Activated CD8-positive, alpha-beta memory T cell treated with anti-CD3 and anti-CD28 coated beads, Interleukin-2, amount 10 ng/mL, durations not matched to agents 7 days and 5 days (primary cell): ENCODE results near the gene LDHAL6A. TPM values are rescaled to one million over a fixed set of nuclear protein-coding genes. Genes with fewer than 3 reads are reported as not detected.
"Not testable (repeated sequence)": the region's sequence is repeated elsewhere in the genome, so short reads cannot be mapped to it uniquely, and the experiment has no call there.

Source experiments
- ATAC-seq: fragments of 150-1000 bp; cut with Tn5 transposase; one replicate; pipeline ENCODE4 v1.10.0; 2021; ENCODE audit warnings: moderate library complexity
- CTCF ChIA-PET: fragments of 350-600 bp; sonication (Branson Sonifier 250); formaldehyde crosslinking; loops from one replicate; lab custom pipeline; 2021; ENCODE audit warnings: antibody characterized with exemption; lab: Charles Lee
- DNase-seq: peaks from one replicate; pipeline ENCODE4 v3.0.0-alpha.2; 2020
- H3K27ac Mint-ChIP-seq: one replicate; pipeline ENCODE4 v1.8.0; 2021; ENCODE audit warnings: mild to moderate bottlenecking, mixed read lengths
- H3K27me3 Mint-ChIP-seq: one replicate; pipeline ENCODE4 v1.8.0; 2021; ENCODE audit warnings: mixed read lengths
- H3K36me3 Mint-ChIP-seq: one replicate; pipeline ENCODE4 v1.8.0; 2021; ENCODE audit warnings: mild to moderate bottlenecking, mixed read lengths
- H3K4me1 Mint-ChIP-seq: one replicate; pipeline ENCODE4 v1.8.0; 2021; ENCODE audit warnings: mixed read lengths
- H3K4me3 Mint-ChIP-seq: one replicate; pipeline ENCODE4 v1.8.0; 2021; ENCODE audit warnings: mild to moderate bottlenecking, moderate library complexity, mixed read lengths
- H3K9me3 Mint-ChIP-seq: one replicate; pipeline ENCODE4 v1.8.0; 2022; ENCODE audit warnings: low read depth, mixed read lengths
- total RNA-seq, 2 experiments: library from RNA; stranded (reverse); gene quantifications; one replicate each; pipeline ENCODE4 v1.2.3, GENCODE V29; 2021

Gene LDHAL6A
- total RNA-seq: not detected

DNA sequence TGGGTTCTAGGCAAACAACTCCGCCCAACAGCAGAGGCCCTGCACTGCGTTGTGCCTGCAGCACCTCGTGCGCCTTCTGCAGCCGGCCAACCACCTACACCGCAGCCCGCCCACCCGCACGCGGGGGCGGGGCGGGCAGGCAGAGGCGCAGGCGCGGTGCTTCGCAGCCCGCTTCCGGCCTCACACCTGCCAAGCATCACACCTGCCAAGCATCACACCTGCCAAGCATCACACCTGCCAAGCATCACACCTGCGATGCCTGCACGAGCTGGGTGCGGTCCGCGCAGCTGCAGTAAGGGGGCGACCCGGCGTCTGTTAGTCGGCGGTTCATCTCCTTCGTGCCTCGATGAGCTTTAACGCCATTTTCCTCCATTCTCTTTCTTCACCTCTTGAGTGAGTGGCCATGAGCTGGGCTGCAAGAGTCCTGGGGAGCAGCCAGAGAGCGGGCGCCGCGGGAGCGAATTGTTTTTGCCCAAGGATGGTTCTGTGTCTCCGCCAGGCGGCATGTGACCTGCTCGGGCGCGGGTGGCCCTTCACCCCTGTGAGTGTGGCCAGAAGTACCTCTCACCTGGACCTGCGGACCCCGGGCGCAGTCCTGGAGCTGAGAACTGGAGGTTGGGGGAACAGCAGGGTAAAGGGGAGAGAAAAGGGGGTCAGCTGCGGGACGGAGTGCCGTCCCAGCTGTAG, at the start of gene LDHAL6A:
Gene LDHAL6A (plus strand): TSS at position 171 of the 687 bp plus-strand sequence. CDS start 825 bp downstream, outside the sequence.
- ATAC-seq: peak; percentile 42
- Mint-ChIP-seq H3K36me3 (no peaks in the 10 kb centered on the region), H3K27ac (no peak within 1 kb of the TSS), H3K27me3 (peaks cover under 1% of the 10 kb centered on the region), H3K9me3 (no peaks in the 10 kb centered on the region), H3K4me1 (peaks cover 6% of the 10 kb centered on the region), H3K4me3 (no peak within 1 kb of the TSS)
- CTCF ChIA-PET: interaction anchor here (1.1 kb wide), 1 partner anchor 12 kb away, joined by 5 read pairs; no protein-coding TSS in a partner anchor
- no peak for DNase-seq

DNA sequence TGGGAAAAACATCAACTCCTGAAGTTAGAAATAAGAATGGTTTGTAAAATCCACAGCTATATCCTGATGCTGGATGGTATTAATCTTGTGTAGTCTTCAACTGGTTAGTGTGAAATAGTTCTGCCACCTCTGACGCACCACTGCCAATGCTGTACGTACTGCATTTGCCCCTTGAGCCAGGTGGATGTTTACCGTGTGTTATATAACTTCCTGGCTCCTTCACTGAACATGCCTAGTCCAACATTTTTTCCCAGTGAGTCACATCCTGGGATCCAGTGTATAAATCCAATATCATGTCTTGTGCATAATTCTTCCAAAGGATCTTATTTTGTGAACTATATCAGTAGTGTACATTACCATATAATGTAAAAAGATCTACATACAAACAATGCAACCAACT, 48.3 kb upstream of the LDHAL6A start:
- Mint-ChIP-seq H3K4me1 (peaks cover 27% of the 10 kb centered on the region), H3K36me3 (peaks cover 42% of the 10 kb centered on the region)
- H3K27ac Mint-ChIP-seq, H3K27me3 Mint-ChIP-seq, H3K9me3 Mint-ChIP-seq, H3K4me3 Mint-ChIP-seq, DNase-seq, ATAC-seq: not testable (repeated sequence)
- CTCF ChIA-PET: interaction anchor here (1.5 kb wide), 1 partner anchor 163 kb away, joined by 4 read pairs; no protein-coding TSS in a partner anchor

DNA sequence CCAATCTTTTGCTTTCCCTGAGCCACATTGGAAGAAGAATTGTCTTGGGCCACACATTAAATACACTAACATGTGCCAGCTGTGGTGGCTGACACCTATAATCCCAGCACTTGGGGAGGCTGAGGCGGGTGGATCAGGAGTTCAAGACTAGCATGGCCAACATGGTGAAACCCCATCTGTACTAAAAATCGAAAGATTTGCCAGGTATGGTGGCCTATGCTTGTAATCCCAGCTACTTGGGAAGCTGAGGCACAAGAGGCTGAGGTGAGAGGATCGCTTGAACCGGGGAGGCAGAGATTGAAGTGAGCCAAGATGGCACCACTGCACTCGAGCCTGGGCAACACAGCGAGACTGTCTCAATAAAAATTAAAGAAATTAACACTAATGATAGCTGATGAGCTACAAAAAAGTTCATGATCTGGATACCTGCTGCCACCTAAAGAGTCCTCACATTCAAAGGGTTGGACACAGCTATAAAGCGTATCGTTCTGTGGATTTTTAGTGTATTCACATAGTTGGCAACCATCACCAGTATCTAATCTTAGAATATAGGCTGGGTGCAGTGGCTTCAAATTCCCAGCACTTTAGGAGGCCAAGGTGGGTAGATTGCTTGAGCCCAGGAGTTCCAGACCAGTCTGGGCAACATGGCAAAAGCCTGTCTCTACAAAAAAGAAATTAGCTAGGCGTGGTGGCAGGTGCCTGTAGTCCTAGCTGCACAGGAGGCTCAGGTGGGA, 46.9 kb upstream of the LDHAL6A start:
- ATAC-seq (peak; percentile 21), DNase-seq (no peak)
- Mint-ChIP-seq H3K36me3 (peaks cover 31% of the 10 kb centered on the region), H3K27ac (no peak overlapping the region), H3K4me3 (no peak overlapping the region), H3K9me3 (no peaks in the 10 kb centered on the region), H3K27me3 (no peaks in the 10 kb centered on the region), H3K4me1 (peaks cover 18% of the 10 kb centered on the region)
- CTCF ChIA-PET: interaction anchor here (1.4 kb wide), 1 partner anchor 165 kb away, joined by 4 read pairs; no protein-coding TSS in a partner anchor

DNA sequence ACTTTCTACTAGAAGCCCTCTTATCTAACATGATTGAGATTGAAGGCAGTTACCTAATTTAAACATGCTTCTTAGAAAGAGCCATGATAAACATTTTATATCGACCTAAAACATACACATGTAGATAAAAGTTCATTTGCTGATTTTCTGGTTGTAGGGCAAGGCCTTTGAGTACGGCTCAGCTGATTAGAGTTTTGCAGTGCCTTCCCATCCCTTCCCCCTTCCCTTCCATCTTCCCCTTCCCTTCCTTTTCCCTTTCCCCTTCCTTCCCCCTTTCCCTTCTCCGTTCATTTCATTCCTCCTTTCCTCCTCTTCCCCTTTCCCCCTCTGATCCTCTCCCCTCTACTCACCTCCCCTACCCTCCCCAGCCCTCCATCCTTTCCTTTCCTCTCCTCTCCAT, 39.2 kb upstream of the LDHAL6A start:
- ATAC-seq (no peak), DNase-seq (no peak)
- Mint-ChIP-seq H3K36me3 (no peaks in the 10 kb centered on the region), H3K27ac (no peak overlapping the region), H3K4me1 (peaks cover 7% of the 10 kb centered on the region), H3K4me3 (no peak overlapping the region), H3K27me3 (no peaks in the 10 kb centered on the region), H3K9me3 (no peaks in the 10 kb centered on the region)
- CTCF ChIA-PET: no interaction called here

DNA sequence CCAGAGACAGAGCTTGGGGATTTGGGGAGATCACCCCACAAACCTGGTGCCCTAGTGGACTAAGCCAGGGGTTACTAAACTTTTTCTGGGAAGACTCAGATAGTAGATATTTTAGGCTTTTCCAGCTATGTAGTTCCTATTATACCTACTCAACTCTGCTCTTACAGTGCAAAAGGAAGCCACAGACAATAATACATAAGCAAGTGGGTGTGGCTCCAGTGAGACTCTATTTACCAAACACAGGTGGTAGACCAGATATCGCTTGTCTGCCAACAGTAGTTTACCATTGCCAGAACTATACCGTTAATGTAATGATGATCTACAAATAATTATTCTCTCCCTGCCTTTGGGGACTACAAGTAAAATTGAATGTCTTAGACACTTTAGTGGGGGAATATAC, 36.6 kb upstream of the LDHAL6A start:
- Mint-ChIP-seq H3K4me3 (no peak overlapping the region), H3K27ac (no peak overlapping the region), H3K27me3 (peaks cover 3% of the 10 kb centered on the region), H3K4me1 (peaks cover 3% of the 10 kb centered on the region), H3K36me3 (no peaks in the 10 kb centered on the region), H3K9me3 (no peaks in the 10 kb centered on the region)
- ATAC-seq (no peak), DNase-seq (no peak)
- CTCF ChIA-PET: no interaction called here

DNA sequence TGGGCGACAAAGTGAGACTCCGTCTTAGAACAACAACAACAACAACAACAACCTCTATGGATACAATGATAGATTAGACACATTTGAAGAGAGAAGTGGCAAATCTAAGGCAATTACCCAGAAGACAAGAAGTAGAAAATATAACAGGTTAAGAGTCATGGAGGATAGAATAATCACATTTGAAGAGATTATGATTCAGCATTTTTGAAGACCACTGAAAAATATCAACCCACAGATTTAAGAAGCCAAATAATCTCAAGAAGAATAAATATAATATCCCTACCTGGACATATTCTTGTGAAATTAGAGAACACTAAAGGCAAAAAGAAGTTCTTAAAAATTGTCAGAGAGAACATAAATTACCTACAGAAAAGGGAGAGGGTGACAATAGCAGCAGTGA, 35.6 kb upstream of the LDHAL6A start:
- H3K9me3 Mint-ChIP-seq: no peaks in the 10 kb centered on the region
- peaks cover 3% of the 10 kb centered on the region for H3K4me1 Mint-ChIP-seq
- H3K4me3 Mint-ChIP-seq: no peak overlapping the region
- H3K27ac Mint-ChIP-seq: no peak overlapping the region
- ATAC-seq (no peak), DNase-seq (no peak)
- peaks cover 5% of the 10 kb centered on the region for H3K27me3 Mint-ChIP-seq
- CTCF ChIA-PET: no interaction called here
- H3K36me3 Mint-ChIP-seq: no peaks in the 10 kb centered on the region

DNA sequence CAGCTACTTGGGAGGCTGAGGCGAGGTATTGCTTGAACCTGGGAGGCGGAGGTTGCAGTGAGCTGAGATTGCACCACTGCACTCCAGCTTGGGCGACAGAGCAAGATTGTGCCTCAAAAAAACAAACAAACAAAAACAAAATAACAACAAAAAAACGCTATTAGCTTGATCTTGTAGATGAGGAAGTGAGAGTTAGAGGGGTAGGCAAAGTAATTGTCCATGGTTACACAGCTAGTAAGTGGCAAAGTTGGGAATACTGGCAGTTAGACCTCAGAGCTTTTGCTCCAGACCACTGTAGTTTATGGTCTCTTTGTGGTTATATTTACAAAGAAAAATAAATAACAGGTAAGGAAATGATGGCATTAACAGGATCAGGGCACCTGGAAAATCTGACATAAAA, 28.4 kb upstream of the LDHAL6A start:
- Mint-ChIP-seq H3K27me3 (peaks cover 5% of the 10 kb centered on the region), H3K4me1 (peaks cover 11% of the 10 kb centered on the region), H3K36me3 (peaks cover 4% of the 10 kb centered on the region), H3K4me3 (no peak overlapping the region), H3K9me3 (peaks cover 2% of the 10 kb centered on the region), H3K27ac (no peak overlapping the region)
- no peak for ATAC-seq
- DNase-seq: no peak
- CTCF ChIA-PET: interaction anchor here (0.7 kb wide), 1 partner anchor 279 kb away, joined by 3 read pairs; no protein-coding TSS in a partner anchor

DNA sequence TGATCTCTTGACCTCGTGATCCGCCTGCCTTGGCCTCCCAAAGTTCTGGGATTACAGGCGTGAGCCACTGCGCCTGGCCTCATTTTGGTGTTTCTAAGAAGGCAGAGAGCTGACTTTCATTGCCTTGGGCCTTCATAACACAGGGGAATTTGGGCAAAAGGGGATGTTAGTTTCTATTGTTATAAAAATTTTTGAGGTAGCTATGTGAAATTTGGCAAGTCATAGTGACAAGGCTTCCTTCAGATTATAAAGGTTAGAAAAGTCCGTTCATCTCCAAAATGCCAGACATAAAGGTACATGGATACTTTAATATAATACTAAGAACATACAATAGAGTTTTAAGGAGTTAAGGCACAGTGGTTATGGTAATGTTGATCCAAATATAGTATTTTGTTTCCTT, 26.3 kb upstream of the LDHAL6A start:
- CTCF ChIA-PET: no interaction called here

DNA sequence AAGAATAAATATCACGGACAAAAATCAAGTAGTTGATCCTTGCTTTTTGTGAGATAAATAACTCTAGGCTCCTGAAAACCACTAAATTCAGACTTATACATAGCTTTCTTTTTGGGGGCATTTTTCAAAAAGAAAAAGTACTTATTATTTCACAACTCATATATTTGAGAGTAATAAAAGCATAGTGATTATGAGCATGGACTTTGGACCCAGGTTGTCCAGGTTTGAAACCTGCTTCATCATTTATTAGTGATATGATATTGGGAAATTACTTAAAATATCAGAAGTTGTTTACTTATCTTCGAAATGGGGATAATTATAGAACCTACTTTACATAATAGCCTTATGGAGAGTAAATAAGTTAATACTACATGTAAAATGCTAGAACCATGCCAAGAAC, 17.0 kb upstream of the LDHAL6A start:
- DNase-seq: no peak
- Mint-ChIP-seq H3K27me3 (no peaks in the 10 kb centered on the region), H3K27ac (no peak overlapping the region), H3K36me3 (peaks cover 4% of the 10 kb centered on the region), H3K9me3 (peaks cover 4% of the 10 kb centered on the region), H3K4me3 (no peak overlapping the region), H3K4me1 (no peaks in the 10 kb centered on the region)
- ATAC-seq: no peak
- CTCF ChIA-PET: no interaction called here

More for the DNA sequence above, 26.3 kb upstream of the LDHAL6A start:
- Mint-ChIP-seq H3K4me3 (no peak overlapping the region), H3K4me1 (peaks cover 12% of the 10 kb centered on the region), H3K36me3 (peaks cover 6% of the 10 kb centered on the region), H3K27me3 (peaks cover 1% of the 10 kb centered on the region), H3K9me3 (peaks cover 2% of the 10 kb centered on the region), H3K27ac (no peak overlapping the region)
- no peak for DNase-seq
- no peak for ATAC-seq

DNA sequence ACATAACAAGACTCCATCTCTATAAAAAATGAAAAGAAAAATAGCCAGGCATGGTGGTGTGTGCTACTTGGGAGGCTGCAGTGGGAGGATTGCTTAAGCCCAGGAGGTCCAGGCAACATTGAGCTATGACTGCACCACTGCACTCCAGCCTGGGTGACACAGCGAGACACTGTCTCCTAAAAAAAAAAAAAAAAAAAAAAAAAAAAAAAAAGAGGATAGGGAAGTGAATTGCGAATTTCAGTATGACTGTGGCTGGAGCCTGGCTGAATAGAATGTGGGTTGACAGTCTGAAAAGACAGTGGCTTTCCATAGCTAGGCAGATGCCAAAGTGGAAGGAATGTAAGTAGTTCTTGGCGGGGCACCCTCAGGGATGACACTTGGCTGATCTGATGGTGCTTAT, 6.4 kb upstream of the LDHAL6A start:
- CTCF ChIA-PET: no interaction called here
- Mint-ChIP-seq H3K27ac (no peak overlapping the region), H3K4me3 (no peak overlapping the region), H3K27me3 (peaks cover 9% of the 10 kb centered on the region), H3K9me3 (no peaks in the 10 kb centered on the region), H3K4me1 (peaks cover 3% of the 10 kb centered on the region), H3K36me3 (no peaks in the 10 kb centered on the region)
- ATAC-seq: no peak
- DNase-seq: no peak

DNA sequence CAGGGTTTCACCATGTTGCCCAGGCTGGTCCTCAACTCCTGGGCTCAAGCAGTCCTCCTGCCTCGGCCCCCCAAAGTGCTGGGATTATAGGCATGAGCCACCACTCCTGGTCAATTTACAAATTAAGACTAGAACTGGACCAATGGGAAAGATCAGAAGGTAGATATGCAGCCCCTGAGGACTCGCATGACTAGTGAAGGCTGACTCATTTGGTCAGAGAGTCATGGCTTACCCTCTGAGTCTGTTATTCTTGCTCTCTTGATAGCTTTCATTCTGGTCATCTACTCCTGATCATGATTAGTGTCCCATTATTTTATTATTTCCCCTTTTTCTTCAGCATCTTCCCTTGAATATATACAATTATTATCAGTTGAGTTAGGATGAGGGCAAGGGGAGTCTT, 2.7 kb upstream of the LDHAL6A start:
- ATAC-seq (no peak), DNase-seq (no peak)
- Mint-ChIP-seq H3K9me3 (no peaks in the 10 kb centered on the region), H3K27me3 (peaks cover 6% of the 10 kb centered on the region), H3K4me3 (no peak overlapping the region), H3K27ac (no peak overlapping the region), H3K4me1 (peaks cover 6% of the 10 kb centered on the region), H3K36me3 (no peaks in the 10 kb centered on the region)
- CTCF ChIA-PET: interaction anchor here (0.7 to 1.0 kb wide), 3 partner anchors 9 to 209 kb away, joined by 3 read pairs; no protein-coding TSS in a partner anchor

DNA sequence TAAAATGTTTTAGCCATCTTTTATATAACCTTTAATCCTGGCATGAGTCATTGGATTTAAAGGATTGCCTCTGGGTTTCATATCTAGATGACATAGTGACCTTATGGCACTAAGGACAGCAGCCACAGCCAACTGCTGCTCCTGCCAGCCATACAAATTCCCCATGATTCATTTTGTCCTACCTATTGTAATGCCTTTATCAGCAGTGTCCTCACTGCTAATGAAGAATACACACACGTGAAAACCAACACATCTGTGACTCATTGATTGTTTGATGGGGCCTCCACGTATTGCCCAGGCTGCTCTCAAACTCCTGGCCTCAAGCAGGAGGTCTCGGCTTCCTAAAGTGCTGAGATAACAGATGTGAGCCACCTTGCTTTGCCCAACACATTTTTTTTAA, 1.8 kb downstream of the LDHAL6A start:
- Mint-ChIP-seq H3K36me3 (no peaks in the 10 kb centered on the region), H3K27ac (no peak overlapping the region), H3K4me1 (peaks cover 6% of the 10 kb centered on the region), H3K9me3 (no peaks in the 10 kb centered on the region), H3K27me3 (no peaks in the 10 kb centered on the region), H3K4me3 (no peak overlapping the region)
- CTCF ChIA-PET: no interaction called here
- DNase-seq (no peak), ATAC-seq (no peak)

DNA sequence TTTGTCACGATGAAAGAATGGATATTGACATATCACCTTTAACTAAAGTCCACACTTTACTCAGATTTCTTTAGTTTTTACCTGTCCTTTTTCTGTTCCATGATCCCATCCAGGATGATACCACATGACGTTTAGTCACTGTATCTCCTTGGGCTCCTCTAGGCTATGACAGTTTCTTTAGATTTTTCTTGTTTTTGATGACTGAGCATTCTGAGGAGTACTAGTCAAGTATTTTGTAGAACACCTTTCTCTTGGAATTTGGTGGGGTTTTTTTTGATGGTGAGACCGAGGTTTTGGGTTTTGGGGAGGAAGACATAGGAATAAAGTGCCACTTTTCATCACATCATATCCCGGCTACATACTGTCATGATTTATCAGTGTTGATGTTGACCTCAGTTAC, 4.0 kb downstream of the LDHAL6A start:
- H3K36me3 Mint-ChIP-seq: no peaks in the 10 kb centered on the region
- ATAC-seq (no peak), DNase-seq (no peak)
- H3K27ac Mint-ChIP-seq: no peak overlapping the region
- CTCF ChIA-PET: no interaction called here
- H3K27me3 Mint-ChIP-seq: no peaks in the 10 kb centered on the region
- H3K4me3 Mint-ChIP-seq: no peak overlapping the region
- no peaks in the 10 kb centered on the region for H3K4me1 Mint-ChIP-seq
- no peaks in the 10 kb centered on the region for H3K9me3 Mint-ChIP-seq

DNA sequence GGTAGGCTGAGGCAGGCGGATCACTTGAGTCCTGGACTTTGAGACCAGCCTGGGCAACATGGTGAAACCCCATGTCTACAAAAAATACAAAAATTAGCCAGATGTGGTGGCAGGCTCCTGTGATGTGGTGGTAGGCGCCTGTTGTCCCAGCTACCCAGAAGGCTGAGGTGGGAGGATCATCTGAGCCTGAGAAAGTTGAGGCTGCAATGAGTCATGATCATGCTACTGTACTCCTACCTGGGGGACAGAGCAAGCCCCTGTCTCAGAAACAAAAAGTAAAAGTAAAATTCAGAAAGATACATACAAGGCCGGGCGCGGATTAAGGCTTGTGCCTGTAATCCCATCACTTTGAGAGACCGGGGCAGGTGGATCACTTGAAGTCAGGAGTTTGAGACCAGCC, 6.3 kb downstream of the LDHAL6A start:
- Mint-ChIP-seq H3K4me3 (no peak overlapping the region), H3K36me3 (no peaks in the 10 kb centered on the region), H3K27ac (no peak overlapping the region), H3K27me3 (no peaks in the 10 kb centered on the region), H3K4me1 (no peaks in the 10 kb centered on the region), H3K9me3 (no peaks in the 10 kb centered on the region)
- ATAC-seq (no peak), DNase-seq (no peak)
- CTCF ChIA-PET: no interaction called here
